ENCODE results near the gene DPYD. TPM values are rescaled to one million over a fixed set of nuclear protein-coding genes. Genes with fewer than 3 reads are reported as not detected.

DPYD gene
- total RNA-seq, 4 donors from 2014 or later: 35.7 to 65.4 (median 43.7) TPM

DNA sequence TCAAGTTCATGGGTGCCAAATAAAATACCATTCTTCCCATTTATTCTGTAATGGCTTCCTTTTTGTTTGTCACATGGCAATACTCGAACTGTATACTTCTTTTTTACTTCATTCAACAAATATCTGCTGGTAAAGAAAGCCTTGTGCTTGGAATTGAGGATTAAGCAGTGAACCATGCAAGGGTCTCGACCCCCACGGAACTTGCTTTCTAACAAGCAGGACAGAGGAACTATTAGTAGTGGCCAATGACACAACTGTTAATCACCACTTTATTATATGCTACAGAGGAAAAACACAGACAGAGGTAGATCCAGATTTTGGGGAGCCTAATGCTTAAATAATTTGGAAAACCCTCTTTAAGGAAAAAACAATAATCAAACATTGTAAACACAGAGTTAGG, 542.2 kb downstream of the DPYD start:
- no peak for TF ChIP-seq POLR2A (IDR thresholded peaks at IDR 0.05)
- TF ChIP-seq, protein P1, sequence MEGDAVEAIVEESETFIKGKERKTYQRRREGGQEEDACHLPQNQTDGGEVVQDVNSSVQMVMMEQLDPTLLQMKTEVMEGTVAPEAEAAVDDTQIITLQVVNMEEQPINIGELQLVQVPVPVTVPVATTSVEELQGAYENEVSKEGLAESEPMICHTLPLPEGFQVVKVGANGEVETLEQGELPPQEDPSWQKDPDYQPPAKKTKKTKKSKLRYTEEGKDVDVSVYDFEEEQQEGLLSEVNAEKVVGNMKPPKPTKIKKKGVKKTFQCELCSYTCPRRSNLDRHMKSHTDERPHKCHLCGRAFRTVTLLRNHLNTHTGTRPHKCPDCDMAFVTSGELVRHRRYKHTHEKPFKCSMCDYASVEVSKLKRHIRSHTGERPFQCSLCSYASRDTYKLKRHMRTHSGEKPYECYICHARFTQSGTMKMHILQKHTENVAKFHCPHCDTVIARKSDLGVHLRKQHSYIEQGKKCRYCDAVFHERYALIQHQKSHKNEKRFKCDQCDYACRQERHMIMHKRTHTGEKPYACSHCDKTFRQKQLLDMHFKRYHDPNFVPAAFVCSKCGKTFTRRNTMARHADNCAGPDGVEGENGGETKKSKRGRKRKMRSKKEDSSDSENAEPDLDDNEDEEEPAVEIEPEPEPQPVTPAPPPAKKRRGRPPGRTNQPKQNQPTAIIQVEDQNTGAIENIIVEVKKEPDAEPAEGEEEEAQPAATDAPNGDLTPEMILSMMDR (IDR thresholded peaks at IDR 0.05): no peak
- no peak for TF ChIP-seq EP300 (IDR thresholded peaks at IDR 0.05)
- WGBS, 2 donors: 52 to 59% methylated on average over 3 of the region's 3 CpGs
- no peak overlapping the region for H3K27ac ChIP-seq
- DNase-seq (ENCODE audit: low spot score in 2 of 2): no peak
- H3K36me3 ChIP-seq: no peaks in the 10 kb centered on the region
- H3K27me3 ChIP-seq: no peaks in the 10 kb centered on the region
- H3K4me3 ChIP-seq: no peak overlapping the region
- no peaks in the 10 kb centered on the region for H3K9me3 ChIP-seq
- H3K4me1 ChIP-seq: no peaks in the 10 kb centered on the region

DNA sequence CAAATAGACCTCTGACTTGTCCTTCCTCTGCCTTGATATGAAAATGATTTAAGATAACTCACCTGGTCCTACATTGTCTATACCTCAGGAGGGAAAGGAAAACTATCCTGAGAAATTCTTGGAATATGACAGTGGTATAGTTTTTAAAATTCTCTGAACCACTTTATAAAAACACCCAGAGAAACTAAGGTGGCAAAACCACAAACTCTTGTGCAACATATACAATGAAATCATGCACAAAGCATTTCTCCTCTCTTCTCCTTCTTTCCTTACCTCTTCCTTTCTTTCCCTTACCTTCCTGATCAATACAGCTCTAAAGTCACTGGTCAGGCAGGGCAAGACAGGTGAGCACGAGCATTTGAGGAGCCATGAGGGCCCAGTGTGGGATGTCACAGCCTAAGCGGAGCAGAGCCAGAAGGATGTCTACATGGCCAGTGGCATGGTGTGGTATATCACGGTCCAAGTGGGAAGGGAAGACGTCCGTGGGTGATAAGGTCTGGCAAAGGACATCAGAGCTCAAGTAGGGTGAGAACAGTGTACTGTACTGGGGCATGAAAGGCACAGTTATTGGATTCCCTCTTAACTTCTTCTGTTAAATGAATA, 543.3 kb downstream of the DPYD start:
- Histone ChIP-seq H3K27me3 (no peaks in the 10 kb centered on the region), H3K4me1 (no peaks in the 10 kb centered on the region), H3K36me3 (no peaks in the 10 kb centered on the region), H3K9me3 (no peaks in the 10 kb centered on the region), H3K27ac (no peak overlapping the region), H3K4me3 (no peak overlapping the region)
- WGBS, 2 donors: 91 to 92% methylated on average over 5 of the region's 5 CpGs
- no peak for TF ChIP-seq EP300 (IDR thresholded peaks at IDR 0.05)
- TF ChIP-seq, protein P1 (IDR thresholded peaks at IDR 0.05): no peak
- no peak for DNase-seq (ENCODE audit: low spot score in 2 of 2)

- DNase-seq (ENCODE audit: low spot score in 2 of 2): no peak
- no peak for TF ChIP-seq EP300 (IDR thresholded peaks at IDR 0.05)
- TF ChIP-seq, protein P1 (IDR thresholded peaks at IDR 0.05): no peak
- TF ChIP-seq POLR2A (IDR thresholded peaks at IDR 0.05): no peak
- no peaks in the 10 kb centered on the region for H3K4me1 ChIP-seq
- no peak overlapping the region for H3K27ac ChIP-seq
- H3K4me3 ChIP-seq: no peak overlapping the region
- no peaks in the 10 kb centered on the region for H3K9me3 ChIP-seq
- no peaks in the 10 kb centered on the region for H3K36me3 ChIP-seq
- no peaks in the 10 kb centered on the region for H3K27me3 ChIP-seq
- 54 to 56% methylated on average over 5 of the region's 5 CpGs for WGBS, 2 donors
Measured at GRCh38 chr1:97373000-97373399, 547.8 kb downstream of the DPYD start.

- no peak for DNase-seq (ENCODE audit: low spot score in 2 of 2)
- Histone ChIP-seq H3K36me3 (no peaks in the 10 kb centered on the region), H3K27me3 (no peaks in the 10 kb centered on the region), H3K4me3 (no peak overlapping the region), H3K9me3 (no peaks in the 10 kb centered on the region), H3K4me1 (no peaks in the 10 kb centered on the region), H3K27ac (no peak overlapping the region)
- whole genome bisulfite sequencing, 2 donors: 92 to 98% methylated on average over 1 of the region's 1 CpG
- TF ChIP-seq POLR2A (IDR thresholded peaks at IDR 0.05): no peak
- TF ChIP-seq, protein P1 (IDR thresholded peaks at IDR 0.05): no peak
- no peak for TF ChIP-seq EP300 (IDR thresholded peaks at IDR 0.05)
Measured at GRCh38 chr1:97372531-97372930, 548.3 kb downstream of the DPYD start.

GRCh38 chr1:97368296-97368695, 552.5 kb downstream of the DPYD start:
- no peak overlapping the region for H3K4me3 ChIP-seq
- no peaks in the 10 kb centered on the region for H3K27me3 ChIP-seq
- TF ChIP-seq EP300 (IDR thresholded peaks at IDR 0.05) (no peak), POLR2A (IDR thresholded peaks at IDR 0.05) (no peak)
- TF ChIP-seq, protein P1 (IDR thresholded peaks at IDR 0.05): no peak
- DNase-seq (ENCODE audit: low spot score in 2 of 2): no peak
- 92 to 100% methylated on average over 1 of the region's 1 CpG for WGBS, 2 donors
- H3K9me3 ChIP-seq: no peaks in the 10 kb centered on the region
- H3K27ac ChIP-seq: no peak overlapping the region
- H3K36me3 ChIP-seq: peaks cover 0 to 7% (median 0%) of the 10 kb centered on the region in 3 donors
- H3K4me1 ChIP-seq: no peaks in the 10 kb centered on the region

Data from tibial nerve (tissue), 4 donors.